Calu3 (cell line): ENCODE measurements around the gene TMEM255A. TPM values are rescaled to one million over a fixed set of nuclear protein-coding genes. Genes with fewer than 3 reads are reported as not detected.

Experiments used
- BruUV-seq: library from RNA; stranded (reverse); fragments of 400-500 nt; replicated peaks from 2 replicates; lab custom pipeline; 2021; lab: Mats Ljungman, UMichigan
- CTCF ChIA-PET: fragments of 300-600 bp; sonication (Branson Sonifier 250); formaldehyde crosslinking; loops from one replicate; lab custom pipeline; 2022; ENCODE audit warnings: antibody characterized with exemption; lab: Charles Lee
- DNase-seq: peaks from one replicate; pipeline ENCODE4 v3.0.0; 2022
- H3K27ac Mint-ChIP-seq: one replicate; pipeline ENCODE4 v1.8.0; 2022; ENCODE audit warnings: mixed read lengths; ENCODE audit not compliant: unreplicated experiment
- H3K27me3 Mint-ChIP-seq: one replicate; pipeline ENCODE4 v1.8.0; 2022; ENCODE audit warnings: mixed read lengths; ENCODE audit not compliant: unreplicated experiment
- H3K36me3 Mint-ChIP-seq: one replicate; pipeline ENCODE4 v1.8.0; 2022; ENCODE audit warnings: mild to moderate bottlenecking, moderate library complexity, mixed read lengths; ENCODE audit not compliant: insufficient read depth, unreplicated experiment
- H3K4me1 Mint-ChIP-seq: one replicate; pipeline ENCODE4 v1.8.0; 2022; ENCODE audit warnings: mild to moderate bottlenecking, low read depth, mixed read lengths; ENCODE audit not compliant: unreplicated experiment
- H3K4me3 Mint-ChIP-seq: one replicate; pipeline ENCODE4 v1.8.0; 2022; ENCODE audit warnings: mild to moderate bottlenecking, low read depth, moderate library complexity, mixed read lengths; ENCODE audit not compliant: unreplicated experiment
- H3K9me3 Mint-ChIP-seq: one replicate; pipeline ENCODE4 v1.8.0; 2022; ENCODE audit warnings: low read depth, mixed read lengths; ENCODE audit not compliant: unreplicated experiment
- CTCF ChIP-seq: fragments of 200-600 bp; IDR thresholded peaks from one replicate; pipeline ENCODE4 v1.8.0; 2022; ENCODE audit warnings: antibody characterized with exemption; ENCODE audit not compliant: unreplicated experiment
- intact Hi-C: fragments of 100-400 bp; cut with micrococcal nuclease; formaldehyde crosslinking; loops from one replicate; pipeline ENCODE4 v1.10.0; 2022; ENCODE audit not compliant: unreplicated experiment
- total RNA-seq: library from RNA; stranded (reverse); gene quantifications from 2 replicates; pipeline ENCODE4 v1.2.3, GENCODE V29; 2022

The TMEM255A gene
- total RNA-seq, 1 experiment from 2014 or later, result not detected

GRCh38 chrX:120269373-120270035 is 41.8 kb downstream of the TMEM255A start:
- Mint-ChIP-seq H3K36me3 (no peaks in the 10 kb centered on the region), H3K4me3 (no peak overlapping the region), H3K27me3 (peaks cover 7% of the 10 kb centered on the region), H3K27ac (no peak overlapping the region), H3K4me1 (no peaks in the 10 kb centered on the region), H3K9me3 (no peaks in the 10 kb centered on the region)
- no peak for DNase-seq
- TF ChIP-seq CTCF, result no peak
- intact Hi-C loops, result no loop called here
- CTCF ChIA-PET, result no interaction called here
- no TSS peak for BruUV-seq

DNA sequence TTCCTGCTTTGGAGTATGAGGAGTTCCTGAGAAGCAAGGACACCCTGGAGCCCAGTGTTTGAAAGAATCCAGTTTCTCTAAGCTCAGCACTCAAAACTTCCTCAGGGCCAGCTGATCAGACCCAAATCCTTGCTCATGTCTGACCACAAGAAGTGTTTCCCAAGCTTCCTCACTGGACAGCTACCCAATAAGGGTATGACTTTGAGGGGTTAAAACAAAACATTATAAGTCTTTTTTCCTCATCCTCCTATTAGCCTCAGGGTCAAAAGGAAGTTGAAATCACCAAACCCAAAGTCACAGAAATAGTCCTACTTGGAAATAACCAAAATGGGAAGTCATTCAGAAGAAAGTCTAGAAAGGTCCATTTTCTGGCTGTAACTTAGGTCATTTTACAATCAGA is 46.9 kb downstream of the TMEM255A start:
- no peaks in the 10 kb centered on the region for H3K27me3 Mint-ChIP-seq

DNA sequence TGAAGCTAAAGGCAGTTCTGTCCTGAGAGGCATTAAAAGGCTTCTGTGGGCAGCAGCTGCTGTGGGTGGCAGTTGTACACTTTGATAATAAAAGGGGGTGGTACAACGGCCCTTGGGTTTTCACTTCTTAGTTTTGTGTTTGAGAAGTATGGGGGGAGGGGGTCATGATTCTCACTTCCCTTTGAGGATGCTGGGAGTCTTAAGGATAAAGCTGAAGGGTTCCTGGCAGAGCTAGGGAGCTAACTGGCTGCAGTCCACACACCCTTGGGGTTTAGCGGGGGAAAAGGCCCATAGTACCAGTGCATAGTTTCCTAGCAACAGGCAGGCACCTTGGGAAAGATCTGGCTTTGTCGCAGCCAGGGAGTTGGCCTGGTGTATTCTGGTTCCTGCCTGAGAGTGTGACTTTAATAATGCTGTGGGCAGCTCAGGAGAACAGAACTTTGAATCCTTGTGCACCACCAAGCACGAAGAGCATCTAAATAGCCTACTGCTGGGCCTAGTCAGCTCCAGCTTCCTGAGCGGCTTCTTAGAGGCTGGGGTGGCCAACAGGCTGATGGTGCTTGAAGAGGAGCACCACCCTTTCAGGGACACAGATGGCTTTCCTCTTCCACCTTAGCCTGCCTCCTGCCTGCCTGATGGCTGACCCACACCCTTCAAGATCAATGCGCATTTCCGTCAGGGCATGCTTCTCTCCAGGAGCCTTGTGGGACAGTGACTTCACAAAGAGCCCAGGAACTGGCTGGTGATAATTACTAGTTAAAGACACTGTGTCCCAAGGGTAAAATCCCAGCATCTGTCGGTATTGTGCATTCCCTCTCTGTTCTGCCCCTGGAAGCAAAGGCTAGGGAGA is 48.2 kb downstream of the TMEM255A start:
- Mint-ChIP-seq H3K4me3 (no peak overlapping the region), H3K9me3 (no peaks in the 10 kb centered on the region), H3K27me3 (no peaks in the 10 kb centered on the region), H3K36me3 (no peaks in the 10 kb centered on the region), H3K4me1 (no peaks in the 10 kb centered on the region), H3K27ac (no peak overlapping the region)
- no peak for DNase-seq
- BruUV-seq, result no TSS peak
- TF ChIP-seq CTCF, result no peak
- CTCF ChIA-PET, result interaction anchor here (0.7 kb wide), 1 partner anchor 32 kb away, joined by 3 read pairs; no protein-coding TSS in a partner anchor
- intact Hi-C loops, result no loop called here

More for the DNA sequence above, 46.9 kb downstream of the TMEM255A start:
- DNase-seq, result no peak
- H3K4me3 Mint-ChIP-seq, result no peak overlapping the region
- no peak overlapping the region for H3K27ac Mint-ChIP-seq
- no TSS peak for BruUV-seq
- no peaks in the 10 kb centered on the region for H3K4me1 Mint-ChIP-seq
- CTCF ChIA-PET, result no interaction called here
- no peaks in the 10 kb centered on the region for H3K9me3 Mint-ChIP-seq
- TF ChIP-seq CTCF, result no peak
- no peaks in the 10 kb centered on the region for H3K36me3 Mint-ChIP-seq
- intact Hi-C loops, result no loop called here

DNA sequence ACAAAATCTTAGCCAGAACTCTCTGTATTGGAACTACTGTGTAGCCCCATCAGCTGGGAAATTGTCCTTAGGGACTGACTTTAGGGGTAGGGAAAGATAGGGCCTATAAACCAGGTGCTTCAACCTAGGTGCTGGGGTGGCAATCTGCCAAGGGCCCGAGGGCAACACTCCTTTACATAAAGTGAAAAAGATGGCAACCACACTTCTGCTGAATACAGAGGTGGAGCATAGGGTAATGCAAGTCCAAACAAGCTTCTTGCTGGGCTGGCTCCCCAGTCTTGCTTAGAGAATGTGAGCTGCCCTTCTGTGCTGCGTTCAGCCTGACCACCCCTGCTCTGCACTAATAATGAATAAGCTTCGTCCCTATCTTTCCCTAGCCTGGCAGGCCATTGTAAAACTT is 50.9 kb downstream of the TMEM255A start:
- no peaks in the 10 kb centered on the region for H3K9me3 Mint-ChIP-seq
- BruUV-seq, result no TSS peak
- no peaks in the 10 kb centered on the region for H3K36me3 Mint-ChIP-seq
- intact Hi-C loops, result no loop called here
- CTCF ChIA-PET, result no interaction called here
- no peak overlapping the region for H3K27ac Mint-ChIP-seq
- DNase-seq, result no peak
- H3K4me3 Mint-ChIP-seq, result no peak overlapping the region
- no peaks in the 10 kb centered on the region for H3K4me1 Mint-ChIP-seq
- H3K27me3 Mint-ChIP-seq, result no peaks in the 10 kb centered on the region
- no peak for TF ChIP-seq CTCF
